CD8-positive, alpha-beta memory T cell (primary cell): Measurements from ENCODE around the gene ARMC6. TPM values are rescaled to one million over a fixed set of nuclear protein-coding genes. Genes with fewer than 3 reads are reported as not detected.

Experiments
- polyA plus RNA-seq: library from polyadenylated mRNA; unstranded; fragments of 300-500 nt; fragmentation: Illumina TruSeq; gene quantifications from one replicate; pipeline ENCODE4 v1.2.3, GENCODE V29; 2021
- total RNA-seq, 2 experiments: library from RNA; stranded (reverse); gene quantifications; one replicate each; pipeline ENCODE4 v1.2.3, GENCODE V29; 2021

Gene ARMC6
- total and polyA plus RNA-seq, 3 experiments from 2014 or later, result 34.1 to 61.9 (median 57.6) TPM

Other genes with a start within 250 kb of the ARMC6 start
- gene COMP, start 242.3 kb upstream of the ARMC6 start, total RNA-seq, result not detected
- gene COMP, start 242.3 kb upstream of the ARMC6 start, polyA plus RNA-seq, result not detected
- 10 to 100 TPM; 96.8 to 97.2 TPM for gene UPF1, start 201.6 kb upstream of the ARMC6 start, total RNA-seq
- 24.6 TPM for gene UPF1, start 201.6 kb upstream of the ARMC6 start, polyA plus RNA-seq
- not detected for gene CERS1, start 137.4 kb upstream of the ARMC6 start, total RNA-seq
- not detected for gene CERS1, start 137.4 kb upstream of the ARMC6 start, polyA plus RNA-seq
- 100 to 1,000 TPM; 177 to 184 TPM for gene COPE, start 114.2 kb upstream of the ARMC6 start, total RNA-seq
- 300 TPM for gene COPE, start 114.2 kb upstream of the ARMC6 start, polyA plus RNA-seq
- gene DDX49, start 113.9 kb upstream of the ARMC6 start, total RNA-seq, result 10 to 100 TPM; 92.5 to 95.1 TPM
- gene DDX49, start 113.9 kb upstream of the ARMC6 start, polyA plus RNA-seq, result 28.5 TPM
- 1 to 10 TPM; 1.2 to 1.3 TPM for gene HOMER3, start 92.4 kb upstream of the ARMC6 start, total RNA-seq
- gene HOMER3, start 92.4 kb upstream of the ARMC6 start, polyA plus RNA-seq, result 0.58 TPM
- gene SUGP2, start 86 bp upstream of the ARMC6 start, total RNA-seq, result 10 to 100 TPM; 77.6 to 81.2 TPM
- 10.0 TPM for gene SUGP2, start 86 bp upstream of the ARMC6 start, polyA plus RNA-seq
- 10 to 100 TPM; 10.4 to 11.3 TPM for gene SLC25A42, start 30.4 kb downstream of the ARMC6 start, total RNA-seq
- gene SLC25A42, start 30.4 kb downstream of the ARMC6 start, polyA plus RNA-seq, result 19.3 TPM
- gene TMEM161A, start 104.9 kb downstream of the ARMC6 start, total RNA-seq, result 10 to 100 TPM; 27.7 to 30.6 TPM
- gene TMEM161A, start 104.9 kb downstream of the ARMC6 start, polyA plus RNA-seq, result 30.1 TPM
- 1 to 10 TPM; 1.5 to 2.0 TPM for gene MEF2B, start 136.7 kb downstream of the ARMC6 start, total RNA-seq
- gene MEF2B, start 136.7 kb downstream of the ARMC6 start, polyA plus RNA-seq, result not detected
- gene BORCS8, start 158.5 kb downstream of the ARMC6 start, total RNA-seq, result 10 to 100 TPM; 37.3 to 40.1 TPM
- 18.7 TPM for gene BORCS8, start 158.5 kb downstream of the ARMC6 start, polyA plus RNA-seq
- 100 to 1,000 TPM in 1 of 2 experiments, 10 to 100 TPM in 1; 98.4 to 101 TPM for gene RFXANK, start 158.7 kb downstream of the ARMC6 start, total RNA-seq
- 71.2 TPM for gene RFXANK, start 158.7 kb downstream of the ARMC6 start, polyA plus RNA-seq
- gene NR2C2AP, start 169.8 kb downstream of the ARMC6 start, total RNA-seq, result 10 to 100 TPM; 59.5 to 60.7 TPM
- 35.4 TPM for gene NR2C2AP, start 169.8 kb downstream of the ARMC6 start, polyA plus RNA-seq
- under 1 TPM in 1 of 2 experiments, not detected in 1; 0.04 TPM for gene NCAN, start 178.4 kb downstream of the ARMC6 start, total RNA-seq
- gene NCAN, start 178.4 kb downstream of the ARMC6 start, polyA plus RNA-seq, result not detected
- not detected for gene TM6SF2, start 239.7 kb downstream of the ARMC6 start, total RNA-seq
- gene TM6SF2, start 239.7 kb downstream of the ARMC6 start, polyA plus RNA-seq, result not detected